Liver (tissue), 9 donors: ENCODE measurements around the gene TSPAN13. TPM values are rescaled to one million over a fixed set of nuclear protein-coding genes. Genes with fewer than 3 reads are reported as not detected.
A peak's percentile ranks its signal among the peaks of the same experiment; 100 is the strongest.

Experiments
- DNase-seq: peaks from one replicate; pipeline ENCODE4 v3.0.0-alpha.2; 2017; ENCODE audit warnings: low spot score
- H3K27ac ChIP-seq, 2 donors: one replicate each; pipeline ENCODE4 v1.7.0; 2013; ENCODE audit warnings: inconsistent platforms in 2 of 2, low read length in 2 of 2, control low read depth in 1 of 2, low read depth in 1 of 2, mild to moderate bottlenecking in 1 of 2
- H3K27me3 ChIP-seq, 4 donors: one replicate each; pipeline versions ENCODE4 v1.6.1 to v1.7.0; 2013; ENCODE audit warnings: low read length in 3 of 4, inconsistent platforms in 1 of 4, mild to moderate bottlenecking in 1 of 4, moderate library complexity in 1 of 4; ENCODE audit not compliant: control insufficient read depth in 4 of 4, insufficient read depth in 4 of 4
- H3K36me3 ChIP-seq, 4 donors: one replicate each; pipeline versions ENCODE4 v1.6.1 to v1.7.0; 2013; ENCODE audit warnings: low read length in 3 of 4, mild to moderate bottlenecking in 3 of 4, low read depth in 1 of 4, moderate library complexity in 1 of 4; ENCODE audit not compliant: control insufficient read depth in 4 of 4, insufficient read depth in 3 of 4
- H3K4me1 ChIP-seq, 4 donors: one replicate each; pipeline versions ENCODE4 v1.6.1 to v1.7.0; 2013; ENCODE audit warnings: low read length in 3 of 4, mild to moderate bottlenecking in 3 of 4, moderate library complexity in 1 of 4; ENCODE audit not compliant: control insufficient read depth in 4 of 4, insufficient read depth in 4 of 4
- H3K4me3 ChIP-seq, 3 donors: one replicate each; pipeline versions ENCODE4 v1.6.1 to v1.7.0; 2013; ENCODE audit warnings: low read length in 3 of 3, control low read depth in 1 of 3, low read depth in 1 of 3, mild to moderate bottlenecking in 1 of 3
- H3K9ac ChIP-seq, 2 donors: one replicate each; pipeline ENCODE4 v1.7.0; 2013; ENCODE audit warnings: low read length in 2 of 2, mild to moderate bottlenecking in 2 of 2, moderate library complexity in 2 of 2, control low read depth in 1 of 2, low read depth in 1 of 2
- H3K9me3 ChIP-seq, 4 donors: one replicate each; pipeline versions ENCODE4 v1.6.1 to v1.7.0; 2013; ENCODE audit warnings: low read length in 3 of 4; ENCODE audit not compliant: control insufficient read depth in 4 of 4
- ATF3 ChIP-seq: IDR thresholded peaks from 2 replicates; pipeline ENCODE4 v1.6.1; 2016; ENCODE audit warnings: antibody characterized with exemption
- EGR1 ChIP-seq, 2 donors: IDR thresholded peaks; 2 replicates each; pipeline ENCODE4 v1.6.1; 2016 to 2018; ENCODE audit warnings: antibody characterized with exemption in 2 of 2, low read depth in 2 of 2
- FOXA1 ChIP-seq: IDR thresholded peaks from 2 replicates; pipeline ENCODE4 v1.6.1; 2016; ENCODE audit warnings: antibody characterized with exemption
- FOXA2 ChIP-seq: IDR thresholded peaks from 2 replicates; pipeline ENCODE4 v1.6.1; 2016; ENCODE audit warnings: antibody characterized with exemption
- HNF4A ChIP-seq, 2 donors: conservative IDR thresholded peaks; 2 replicates each; pipeline ENCODE4 v1.6.1; 2016; ENCODE audit warnings: antibody characterized with exemption in 2 of 2, mild to moderate bottlenecking in 2 of 2
- HNF4G ChIP-seq: IDR thresholded peaks from 2 replicates; pipeline ENCODE4 v1.6.1; 2016; ENCODE audit warnings: antibody characterized with exemption
- NR2F2 ChIP-seq: IDR thresholded peaks from 2 replicates; pipeline ENCODE4 v1.6.1; 2016; ENCODE audit warnings: antibody characterized with exemption
- RAD21 ChIP-seq, 2 donors: IDR thresholded peaks; 2 replicates each; pipeline ENCODE4 v1.6.1; 2016; ENCODE audit warnings: antibody characterized with exemption in 2 of 2, mild to moderate bottlenecking in 2 of 2
- REST ChIP-seq: IDR thresholded peaks from 2 replicates; pipeline ENCODE4 v1.6.1; 2016; ENCODE audit warnings: antibody characterized with exemption, mild to moderate bottlenecking
- RXRA ChIP-seq, 2 donors: IDR thresholded peaks; 2 replicates each; pipeline ENCODE4 v1.6.1; 2017 to 2018; ENCODE audit warnings: antibody characterized with exemption in 2 of 2, mild to moderate bottlenecking in 1 of 2
- SP1 ChIP-seq: IDR thresholded peaks from 2 replicates; pipeline ENCODE4 v1.6.1; 2018; ENCODE audit warnings: antibody characterized with exemption, mild to moderate bottlenecking
- YY1 ChIP-seq: IDR thresholded peaks from 2 replicates; pipeline ENCODE4 v1.6.1; 2016; ENCODE audit warnings: antibody characterized with exemption, mild to moderate bottlenecking
- WGBS: extraction: QIAGEN DNeasy Blood & Tissue Kit; methylation state at CpG from one replicate; pipeline ENCODE4 v1.1.7; 2013; 5-methylcytosine and 5-hydroxymethylcytosine counted together
- polyA plus RNA-seq, 2 donors: library from polyadenylated mRNA; stranded (reverse) in 1 of 2; unstranded in 1 of 2; fragments of 200-250 nt in 1 of 2; fragments of >200 nt in 1 of 2; fragmentation: Nextera tagmentation in 1 of 2; extraction: Ambion mirVana in 1 of 2; gene quantifications; one replicate each; pipeline versions ENCODE4 v1.2.1 to v1.2.3, GENCODE V29; 2013 to 2015
- total RNA-seq, 2 donors: library from RNA; depleted of rRNA; stranded (reverse); fragments of >200 nt; gene quantifications; one replicate each; pipeline ENCODE4 v1.2.3, GENCODE V29; 2014
- TF ChIP-seq, protein P1 (sequence below): IDR thresholded peaks from 2 replicates; pipeline ENCODE4 v1.6.1; 2016; ENCODE audit warnings: antibody characterized with exemption
- TF ChIP-seq, protein P2 (sequence below): fragments of 150-350 bp; IDR thresholded peaks from 2 replicates; pipeline ENCODE4 v1.5.1; 2017; ENCODE audit warnings: improper control_type of control experiment, low read depth, low read length; ENCODE audit not compliant: missing input control
- donor health status: healthy.
- donor health status: healthy.
- donor health status: healthy.
- donor health status: healthy.
- donor health status: healthy.

Gene TSPAN13
- total and polyA plus RNA-seq, 4 donors: 8.9 to 24.4 (median 15.8) TPM

- TF ChIP-seq REST: no peak
- TF ChIP-seq FOXA2: no peak
- TF ChIP-seq SP1: no peak
- TF ChIP-seq YY1: no peak
- TF ChIP-seq, protein P1, sequence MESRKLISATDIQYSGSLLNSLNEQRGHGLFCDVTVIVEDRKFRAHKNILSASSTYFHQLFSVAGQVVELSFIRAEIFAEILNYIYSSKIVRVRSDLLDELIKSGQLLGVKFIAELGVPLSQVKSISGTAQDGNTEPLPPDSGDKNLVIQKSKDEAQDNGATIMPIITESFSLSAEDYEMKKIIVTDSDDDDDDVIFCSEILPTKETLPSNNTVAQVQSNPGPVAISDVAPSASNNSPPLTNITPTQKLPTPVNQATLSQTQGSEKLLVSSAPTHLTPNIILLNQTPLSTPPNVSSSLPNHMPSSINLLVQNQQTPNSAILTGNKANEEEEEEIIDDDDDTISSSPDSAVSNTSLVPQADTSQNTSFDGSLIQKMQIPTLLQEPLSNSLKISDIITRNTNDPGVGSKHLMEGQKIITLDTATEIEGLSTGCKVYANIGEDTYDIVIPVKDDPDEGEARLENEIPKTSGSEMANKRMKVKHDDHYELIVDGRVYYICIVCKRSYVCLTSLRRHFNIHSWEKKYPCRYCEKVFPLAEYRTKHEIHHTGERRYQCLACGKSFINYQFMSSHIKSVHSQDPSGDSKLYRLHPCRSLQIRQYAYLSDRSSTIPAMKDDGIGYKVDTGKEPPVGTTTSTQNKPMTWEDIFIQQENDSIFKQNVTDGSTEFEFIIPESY: no peak
- no peak for TF ChIP-seq HNF4G
- no peak for TF ChIP-seq RXRA (IDR thresholded peaks at IDR 0.05)
Observed at GRCh38 chr7:16747102-16747501, 6.5 kb upstream of the TSPAN13 start (continued).

GRCh38 chr7:16753932-16754855 lies 639 bp downstream of the TSPAN13 start:
- Histone ChIP-seq H3K9ac (no peak overlapping the region), H3K27ac (no peak overlapping the region), H3K4me1 (peaks cover 0 to 9% (median 2%) of the 10 kb centered on the region in 4 donors), H3K36me3 (no peaks in the 10 kb centered on the region), H3K4me3 (peak overlapping the region; percentile 11 to 80 (median 71)), H3K9me3 (no peaks in the 10 kb centered on the region), H3K27me3 (no peaks in the 10 kb centered on the region)
- TF ChIP-seq FOXA1 (no peak), ATF3 (no peak), EGR1 (IDR thresholded peaks at IDR 0.05; ENCODE audit: low read depth in 2 of 2) (no peak), HNF4A (conservative IDR thresholded peaks at IDR 0.05) (no peak), YY1 (no peak), NR2F2 (no peak), RAD21 (IDR thresholded peaks at IDR 0.05) (no peak), REST (no peak), HNF4G (no peak)
- TF ChIP-seq, protein P2, sequence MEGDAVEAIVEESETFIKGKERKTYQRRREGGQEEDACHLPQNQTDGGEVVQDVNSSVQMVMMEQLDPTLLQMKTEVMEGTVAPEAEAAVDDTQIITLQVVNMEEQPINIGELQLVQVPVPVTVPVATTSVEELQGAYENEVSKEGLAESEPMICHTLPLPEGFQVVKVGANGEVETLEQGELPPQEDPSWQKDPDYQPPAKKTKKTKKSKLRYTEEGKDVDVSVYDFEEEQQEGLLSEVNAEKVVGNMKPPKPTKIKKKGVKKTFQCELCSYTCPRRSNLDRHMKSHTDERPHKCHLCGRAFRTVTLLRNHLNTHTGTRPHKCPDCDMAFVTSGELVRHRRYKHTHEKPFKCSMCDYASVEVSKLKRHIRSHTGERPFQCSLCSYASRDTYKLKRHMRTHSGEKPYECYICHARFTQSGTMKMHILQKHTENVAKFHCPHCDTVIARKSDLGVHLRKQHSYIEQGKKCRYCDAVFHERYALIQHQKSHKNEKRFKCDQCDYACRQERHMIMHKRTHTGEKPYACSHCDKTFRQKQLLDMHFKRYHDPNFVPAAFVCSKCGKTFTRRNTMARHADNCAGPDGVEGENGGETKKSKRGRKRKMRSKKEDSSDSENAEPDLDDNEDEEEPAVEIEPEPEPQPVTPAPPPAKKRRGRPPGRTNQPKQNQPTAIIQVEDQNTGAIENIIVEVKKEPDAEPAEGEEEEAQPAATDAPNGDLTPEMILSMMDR: no peak
- DNase-seq: peak; percentile 66
- 9% methylated on average over 58 of the region's 58 CpGs for WGBS
